Mesenteric fat pad (tissue), 1 donor: ENCODE measurements around the gene CMC2. TPM values are rescaled to one million over a fixed set of nuclear protein-coding genes. Genes with fewer than 3 reads are reported as not detected.

Source experiments
- DNase-seq: peaks from one replicate; pipeline ENCODE4 v3.0.0-alpha.2; 2020; ENCODE audit warnings: low spot score
- total RNA-seq: library from RNA; stranded (reverse); fragmentation: NEBNext Ultra II Directional; extraction: Animal tissue kit (Norgen Biotek cat#: 25700); gene quantifications from one replicate; pipeline ENCODE4 v1.2.1, GENCODE V29; 2021
- donor health status: DM: yes; HTN: yes; CAD: no.

Gene CMC2
- total RNA-seq, 1 donor from 2014 or later, result 39.3 TPM

- no peak for DNase-seq
Measured at GRCh38 chr16:80935691-80936090, 71.0 kb downstream of the CMC2 start.

GRCh38 chr16:80932708-80933095, 74.0 kb downstream of the CMC2 start:
- DNase-seq, result no peak

- DNase-seq, result no peak
Measured at GRCh38 chr16:80931801-80932707, 74.6 kb downstream of the CMC2 start.

GRCh38 chr16:80924372-80924978, 82.2 kb downstream of the CMC2 start:
- peak; percentile 86 for DNase-seq

GRCh38 chr16:80923356-80923755, 83.3 kb downstream of the CMC2 start:
- DNase-seq, result no peak

Other genes with a start within 250 kb of the CMC2 start
- gene CDYL2, start 202.3 kb downstream of the CMC2 start, total RNA-seq, result 24.0 TPM
- 5.9 TPM for gene CENPN, start 329 bp upstream of the CMC2 start, total RNA-seq
- 36.8 TPM for gene ATMIN, start 29.0 kb upstream of the CMC2 start, total RNA-seq
- gene C16orf46, start 70.4 kb upstream of the CMC2 start, total RNA-seq, result 0.19 TPM
- 39.2 TPM for gene GCSH, start 89.5 kb upstream of the CMC2 start, total RNA-seq
- gene BCO1, start 231.8 kb upstream of the CMC2 start, total RNA-seq, result not detected